Fibroblast of peridontal ligament (primary cell): ENCODE measurements around the gene S1PR5.
"Not testable (repeated sequence)": the region's sequence is repeated elsewhere in the genome, so short reads cannot be mapped to it uniquely, and the experiment has no call there.

Source experiments
- DNase-seq: peaks from one replicate; pipeline ENCODE4 v3.0.0-alpha.2; 2010; ENCODE audit errors: extremely low read depth

The S1PR5 gene, protein sequence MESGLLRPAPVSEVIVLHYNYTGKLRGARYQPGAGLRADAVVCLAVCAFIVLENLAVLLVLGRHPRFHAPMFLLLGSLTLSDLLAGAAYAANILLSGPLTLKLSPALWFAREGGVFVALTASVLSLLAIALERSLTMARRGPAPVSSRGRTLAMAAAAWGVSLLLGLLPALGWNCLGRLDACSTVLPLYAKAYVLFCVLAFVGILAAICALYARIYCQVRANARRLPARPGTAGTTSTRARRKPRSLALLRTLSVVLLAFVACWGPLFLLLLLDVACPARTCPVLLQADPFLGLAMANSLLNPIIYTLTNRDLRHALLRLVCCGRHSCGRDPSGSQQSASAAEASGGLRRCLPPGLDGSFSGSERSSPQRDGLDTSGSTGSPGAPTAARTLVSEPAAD

DNA sequence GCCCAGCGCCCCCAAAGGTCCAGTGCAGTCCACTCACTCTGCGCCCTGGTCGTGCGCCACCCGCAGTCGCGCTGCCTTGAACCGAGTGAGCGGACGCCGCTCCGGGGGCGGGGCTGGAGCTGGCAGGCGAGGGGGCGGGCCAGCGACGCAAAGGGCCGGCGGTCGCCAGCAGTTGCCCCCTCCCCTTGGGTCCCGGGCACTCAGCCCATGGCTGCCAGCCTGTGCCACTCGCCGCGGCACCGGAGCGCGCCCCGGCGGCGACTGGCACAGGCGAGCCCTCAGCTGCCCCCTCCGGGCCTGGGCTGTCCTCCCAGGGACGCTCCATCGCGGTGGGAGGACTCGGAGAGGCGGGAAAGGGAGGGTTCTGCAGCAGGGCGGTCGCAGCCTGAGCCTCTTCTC, at the start of gene S1PR5:
Gene S1PR5 (minus strand): TSS at position 87 of the 399 bp plus-strand sequence. CDS start 2,436 bp downstream, outside the sequence.
- no peak for DNase-seq

DNA sequence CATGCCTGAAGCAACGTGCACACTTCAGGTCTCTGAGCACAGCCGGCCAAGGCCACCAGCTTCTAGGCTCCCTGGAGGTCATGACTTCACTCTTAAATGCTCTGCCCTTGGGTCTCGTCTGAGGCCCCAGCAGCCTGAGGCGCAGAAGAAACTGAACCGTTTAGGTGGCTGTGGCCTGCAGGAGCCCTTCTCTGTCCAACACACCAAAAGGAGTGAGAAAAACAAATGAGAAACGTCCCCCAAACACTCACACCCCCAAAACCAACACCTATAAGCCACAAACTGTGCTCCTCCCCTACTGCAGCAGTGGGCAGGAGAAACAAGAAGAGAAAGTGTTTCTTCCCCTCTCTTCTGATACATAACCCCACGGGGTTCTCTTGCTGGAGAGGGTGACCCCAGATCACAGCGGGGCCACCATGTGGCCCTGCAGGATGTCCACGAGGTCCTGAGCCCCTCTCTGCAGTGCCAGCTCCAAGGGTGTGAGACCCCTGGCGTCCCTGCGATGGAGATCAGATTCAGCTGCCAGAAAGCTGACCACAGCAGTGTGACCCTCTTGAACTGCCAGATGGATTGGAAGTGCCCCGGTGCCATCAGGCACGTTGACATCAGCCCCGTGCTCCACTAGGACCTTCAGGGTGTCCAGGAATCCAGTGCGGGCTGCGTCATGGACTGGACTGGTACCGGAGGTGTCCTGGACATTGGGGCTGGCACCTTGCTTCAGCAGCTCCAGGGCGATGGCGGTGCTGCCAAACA, 49.6 kb upstream of the S1PR5 start:
- no peak for DNase-seq

DNA sequence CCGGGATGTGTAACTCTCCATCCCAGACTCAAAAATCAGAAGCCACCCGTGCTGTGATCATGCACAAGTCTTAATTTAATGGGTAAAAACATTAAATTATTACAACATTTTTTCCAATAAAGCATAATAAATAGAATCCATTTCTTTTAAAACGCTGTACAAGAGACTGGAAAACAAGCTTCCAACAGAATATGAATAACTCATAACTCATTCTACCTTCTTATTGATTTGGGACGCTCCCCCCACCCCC, 49.1 kb upstream of the S1PR5 start:
- DNase-seq = no peak

DNA sequence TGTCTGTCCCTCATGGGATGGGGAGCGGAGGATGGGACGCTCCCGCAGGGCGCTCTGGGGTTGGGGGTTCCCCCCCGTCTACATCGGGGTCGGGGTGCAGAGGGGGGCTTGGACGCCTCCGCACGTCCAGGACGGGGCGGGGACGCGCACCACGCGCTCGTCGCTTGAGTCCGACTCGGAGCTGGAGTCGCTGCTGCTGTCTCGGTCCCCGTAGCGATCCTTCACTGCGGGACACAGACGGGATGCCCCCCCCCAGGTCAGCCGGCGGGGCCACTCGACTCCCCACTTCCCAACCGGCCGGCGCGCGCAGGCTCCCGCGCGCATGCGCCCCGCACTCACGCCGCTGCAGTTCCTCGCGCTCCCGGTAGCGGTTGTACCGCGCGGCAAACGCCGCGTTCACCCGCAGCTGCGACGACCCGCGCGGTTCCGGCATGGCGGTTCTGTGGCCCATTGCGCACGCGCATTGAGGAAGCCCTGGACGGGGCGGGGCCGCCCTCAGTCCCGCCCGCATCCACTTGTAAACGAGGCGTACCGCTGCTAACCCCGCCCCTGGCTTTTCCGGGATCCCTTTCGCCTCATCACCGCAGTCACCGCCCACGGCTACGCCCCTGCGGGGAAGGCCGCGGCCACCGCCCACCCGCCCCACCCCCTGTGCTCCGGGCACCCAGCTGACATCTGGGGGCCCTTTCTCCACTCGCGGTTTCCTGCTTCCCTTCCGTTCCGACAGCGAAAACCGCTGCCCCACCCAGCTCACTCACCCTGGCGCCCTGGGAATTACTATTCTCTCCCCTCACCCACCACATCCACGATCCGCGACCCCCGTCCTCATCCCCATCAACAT, 48.5 kb upstream of the S1PR5 start, which contains the start of gene KRI1:
Gene KRI1 (minus strand): TSS at position 444 of the 841 bp plus-strand sequence. CDS start 11 bp downstream, at position 433.
- peak; percentile 96 for DNase-seq

DNA sequence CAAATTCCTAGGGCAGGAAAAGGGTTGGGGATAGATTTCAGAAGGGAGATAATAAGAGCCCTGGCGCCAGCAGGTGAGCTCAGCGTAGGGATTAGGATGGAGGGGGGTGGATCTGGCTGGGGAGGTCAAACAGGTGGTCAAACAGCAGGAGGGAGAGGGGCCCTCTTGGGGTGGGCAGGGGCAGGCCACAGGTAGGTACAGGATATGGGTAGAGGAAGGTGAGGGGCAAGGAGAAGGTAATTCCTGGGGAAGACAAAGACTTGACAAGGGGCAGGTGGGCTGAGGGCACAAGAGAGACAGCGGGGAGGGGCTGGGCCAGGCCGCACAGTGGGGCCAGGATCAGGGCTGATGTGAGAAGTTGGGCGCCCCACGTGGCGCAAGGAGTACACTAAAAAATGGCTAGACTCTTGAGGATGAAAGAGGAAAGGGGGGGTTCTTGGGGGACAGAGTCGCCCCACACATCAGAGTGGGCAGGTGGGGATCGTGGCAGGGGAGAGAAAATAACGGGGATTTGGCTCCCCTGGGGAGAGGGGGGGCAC, 47.9 kb upstream of the S1PR5 start:
- DNase-seq = no peak

DNA sequence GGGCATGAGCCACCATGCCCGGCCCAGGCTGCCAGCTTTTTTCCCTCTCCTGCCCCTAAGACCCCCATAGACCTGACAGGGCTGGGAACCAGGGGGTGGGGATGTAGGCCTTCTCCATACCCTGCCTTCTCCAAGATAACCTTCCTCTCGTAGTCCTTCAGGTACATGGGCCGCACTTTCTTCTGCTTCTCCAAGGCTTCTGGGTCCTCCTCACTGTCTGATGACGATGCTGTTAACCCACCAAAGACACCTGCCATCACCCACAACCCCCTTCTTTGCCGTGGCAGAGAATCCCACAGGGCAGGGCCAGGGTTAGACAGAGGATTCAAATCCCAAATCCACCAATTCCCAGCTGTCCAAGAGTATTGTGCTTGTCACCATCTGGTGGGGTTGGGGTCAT, 45.4 kb upstream of the S1PR5 start:
- DNase-seq = no peak

DNA sequence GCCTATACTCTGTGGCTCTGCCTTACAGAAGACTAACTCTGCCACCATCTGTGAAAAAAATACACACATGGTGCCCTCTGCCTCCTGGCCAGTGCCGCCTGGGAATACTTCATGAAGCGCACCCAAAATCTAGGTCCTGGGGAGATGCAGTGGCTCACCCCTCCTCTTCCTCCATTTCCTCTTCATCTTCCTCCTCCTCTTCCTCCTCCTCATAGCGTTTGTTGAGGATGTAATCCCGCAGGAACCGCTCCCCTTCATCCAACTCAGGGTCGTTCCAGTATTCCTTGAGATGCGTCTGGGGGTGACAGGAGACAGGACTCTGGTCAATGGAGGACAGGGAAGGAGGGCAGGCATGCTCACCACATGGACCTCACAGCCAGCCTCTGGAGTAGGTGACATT, 42.9 kb upstream of the S1PR5 start:
- DNase-seq = no peak

DNA sequence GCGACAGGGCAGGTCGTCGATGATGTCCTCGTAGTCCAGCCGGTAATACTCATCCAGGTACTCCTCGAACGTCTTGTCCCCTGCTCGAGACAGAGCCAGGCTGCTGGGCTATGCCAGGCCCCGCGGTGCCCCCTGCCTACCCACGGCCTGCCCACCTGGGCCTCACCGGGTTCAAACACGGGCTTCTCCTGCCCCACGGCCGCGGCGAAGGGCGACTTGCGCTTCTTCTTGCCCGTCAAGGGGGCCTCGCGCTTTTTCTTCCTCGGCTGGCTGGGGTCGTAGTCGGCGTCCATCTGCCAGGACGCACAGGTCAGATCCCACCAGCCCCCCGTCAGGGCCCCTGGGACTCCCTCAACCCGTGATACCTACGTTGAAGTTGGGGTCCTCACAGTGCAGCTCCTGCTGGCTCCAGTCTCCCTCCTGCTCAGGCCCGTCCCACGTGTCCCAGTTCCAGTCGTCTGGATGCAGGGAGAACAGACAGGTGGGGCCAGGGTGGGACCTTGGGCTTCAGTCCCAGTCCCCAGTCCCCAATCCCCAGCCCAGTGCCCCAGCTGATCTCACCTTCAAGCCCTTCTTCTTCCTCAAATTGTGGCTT, 40.5 kb upstream of the S1PR5 start:
- no peak for DNase-seq

DNA sequence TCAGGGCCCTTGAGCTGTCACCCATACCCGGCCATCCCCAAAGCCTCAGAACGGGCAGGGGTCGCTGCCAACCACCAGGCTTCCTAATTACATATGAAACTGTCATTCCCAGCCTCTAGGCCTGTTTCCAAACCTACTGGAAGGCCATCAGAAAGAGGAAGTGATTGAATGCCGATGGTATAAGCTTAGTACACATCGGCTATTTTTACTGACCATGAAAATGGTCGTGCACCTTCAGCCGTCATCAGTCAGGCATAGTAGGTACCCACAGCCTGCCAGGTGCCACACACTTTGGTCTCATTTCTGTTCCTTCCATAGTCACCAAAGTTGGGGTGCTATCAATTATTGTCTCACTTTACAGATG, 38.3 kb upstream of the S1PR5 start:
- no peak for DNase-seq

DNA sequence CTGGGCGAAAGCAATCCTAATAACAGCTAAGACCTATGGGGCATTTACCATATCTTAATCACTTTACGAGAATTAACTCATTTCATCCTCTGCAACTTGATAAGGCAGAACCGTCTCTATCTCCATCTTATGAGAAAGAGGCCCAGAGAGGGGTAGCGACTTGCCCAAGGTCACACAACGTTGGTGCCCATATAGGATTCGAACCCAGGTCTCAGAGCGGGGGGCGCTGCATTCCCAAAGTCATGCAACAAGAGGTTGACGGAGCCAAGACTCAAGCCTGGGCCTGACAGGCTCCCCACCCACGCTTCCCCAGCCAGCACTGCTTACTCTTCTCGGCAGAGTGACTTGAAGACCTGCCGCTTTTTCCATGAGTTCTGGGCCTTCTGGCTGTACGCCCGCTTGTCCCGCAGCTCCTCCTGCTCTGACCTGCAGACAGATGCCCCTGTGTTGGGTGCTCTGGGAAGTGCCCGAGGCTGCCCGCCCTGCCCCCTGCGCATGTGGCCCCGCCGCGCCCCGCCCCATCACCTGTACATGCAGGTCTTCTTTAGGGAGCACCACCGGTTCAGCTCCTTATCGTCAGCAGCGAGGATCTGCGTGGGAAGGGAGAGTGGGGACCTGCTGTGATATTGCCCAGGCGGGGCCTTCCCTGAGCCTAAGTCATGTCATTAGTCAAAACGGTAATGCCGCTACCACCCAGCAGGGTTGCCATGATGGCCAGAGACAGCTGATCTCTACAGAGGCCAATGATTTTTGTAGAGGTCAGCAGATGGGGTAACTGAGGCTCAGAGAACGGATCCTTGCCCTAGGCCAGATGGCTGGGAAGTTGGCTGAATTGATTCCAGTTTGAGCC, 37.7 kb upstream of the S1PR5 start:
- DNase-seq = no peak

DNA sequence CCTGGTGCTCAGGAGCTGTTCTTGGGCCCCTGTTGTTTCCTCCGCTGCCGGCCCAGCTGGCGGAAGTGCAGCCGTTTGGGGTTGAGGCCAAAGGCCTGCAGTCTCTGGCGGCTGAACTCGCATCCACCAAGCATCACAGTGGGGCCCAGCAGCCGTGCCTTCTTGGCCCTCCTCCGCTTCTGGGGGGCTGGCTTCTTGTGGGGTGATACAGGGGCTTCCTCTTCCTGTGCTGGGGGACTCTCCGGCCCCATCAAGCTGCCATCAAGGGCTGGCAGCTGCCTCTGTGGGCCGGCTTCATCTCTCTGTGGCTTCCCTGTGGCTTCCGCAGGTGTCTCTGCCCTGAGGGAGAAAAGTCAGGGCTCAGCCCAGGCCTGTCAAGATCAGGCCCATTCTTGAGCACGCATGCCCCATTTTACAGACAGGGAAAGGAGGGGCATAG, 36.7 kb upstream of the S1PR5 start:
- DNase-seq = no peak

DNA sequence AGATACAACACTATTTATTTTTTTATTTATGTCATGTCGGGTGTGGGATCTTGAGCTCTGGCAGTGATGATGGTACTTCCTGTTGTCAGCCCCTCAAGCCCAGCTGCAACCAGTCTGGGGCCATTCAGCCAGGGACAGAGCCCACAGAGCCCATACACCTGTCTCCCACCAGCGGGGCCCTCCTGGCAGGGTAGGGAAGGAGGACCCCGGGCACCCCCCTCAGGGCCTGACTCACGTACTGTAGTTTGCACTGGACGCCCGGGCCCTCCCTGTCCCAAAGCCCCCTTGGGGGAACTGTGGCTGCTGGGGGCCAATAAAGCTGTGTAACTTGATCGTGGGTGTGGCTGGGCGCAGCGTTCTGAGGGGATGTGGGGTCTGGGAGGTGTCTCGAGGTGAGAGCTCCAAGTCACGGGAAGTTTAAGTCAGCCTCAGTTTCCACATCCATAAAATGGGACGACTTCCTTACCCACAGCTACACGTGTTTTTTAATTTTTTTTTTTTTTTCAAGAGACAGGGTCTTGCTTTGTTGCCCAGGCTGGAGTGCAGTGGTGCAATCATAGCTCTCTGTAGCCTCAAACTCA, 35.9 kb upstream of the S1PR5 start:
- no peak for DNase-seq

DNA sequence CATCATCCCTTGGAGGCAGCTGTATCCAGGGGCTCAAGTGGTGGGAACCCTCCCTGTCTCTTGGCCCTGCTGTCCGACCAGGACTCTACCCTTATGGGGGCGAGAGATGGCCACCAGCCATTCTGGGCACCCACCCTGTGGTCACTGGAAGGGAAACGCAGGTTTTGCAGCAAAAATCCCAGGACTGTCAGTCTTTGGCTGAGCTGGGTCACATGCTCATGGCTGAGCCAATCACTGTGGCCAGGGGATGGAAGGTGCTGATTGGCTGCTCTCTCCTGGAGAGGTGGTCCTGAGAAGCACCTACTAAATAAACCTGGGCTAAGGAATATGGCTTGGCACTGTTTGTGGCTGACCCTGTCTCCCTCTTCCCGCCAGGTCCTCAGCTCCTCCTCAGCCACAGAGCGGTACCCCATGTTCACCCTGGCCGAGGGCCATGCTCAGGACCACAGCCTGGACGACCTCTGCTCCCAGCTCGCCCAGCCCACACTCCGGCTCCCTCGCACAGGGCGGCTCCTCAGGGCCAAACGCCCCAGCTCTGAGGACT, 35.3 kb upstream of the S1PR5 start:
- DNase-seq = no peak

DNA sequence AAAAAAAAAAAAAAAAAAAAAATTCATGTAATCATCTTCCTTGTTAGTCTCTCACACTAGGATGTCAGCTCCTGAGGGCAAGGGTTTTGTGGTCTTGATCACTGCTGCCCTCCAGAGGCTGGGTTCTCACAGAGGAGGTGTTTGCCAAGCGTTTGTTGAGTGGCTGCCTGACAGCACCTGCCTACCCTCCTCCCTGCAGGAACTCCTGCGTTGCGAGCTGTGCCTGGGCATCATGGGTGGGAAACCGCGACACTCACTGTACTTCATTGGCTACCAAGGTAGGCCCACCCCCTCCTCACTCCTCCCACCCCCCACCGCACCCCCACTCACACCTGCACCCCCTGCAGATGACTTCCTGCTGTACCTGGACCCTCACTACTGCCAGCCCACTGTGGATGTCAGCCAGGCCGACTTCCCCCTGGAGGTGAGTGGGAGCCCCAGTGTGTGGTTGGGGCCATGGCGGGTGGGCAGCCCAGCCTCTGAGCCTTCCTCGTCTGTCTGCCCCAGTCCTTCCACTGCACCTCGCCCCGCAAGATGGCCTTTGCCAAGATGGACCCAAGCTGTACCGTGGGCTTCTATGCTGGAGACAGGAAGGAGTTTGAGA, 34.6 kb upstream of the S1PR5 start:
- DNase-seq = no peak

DNA sequence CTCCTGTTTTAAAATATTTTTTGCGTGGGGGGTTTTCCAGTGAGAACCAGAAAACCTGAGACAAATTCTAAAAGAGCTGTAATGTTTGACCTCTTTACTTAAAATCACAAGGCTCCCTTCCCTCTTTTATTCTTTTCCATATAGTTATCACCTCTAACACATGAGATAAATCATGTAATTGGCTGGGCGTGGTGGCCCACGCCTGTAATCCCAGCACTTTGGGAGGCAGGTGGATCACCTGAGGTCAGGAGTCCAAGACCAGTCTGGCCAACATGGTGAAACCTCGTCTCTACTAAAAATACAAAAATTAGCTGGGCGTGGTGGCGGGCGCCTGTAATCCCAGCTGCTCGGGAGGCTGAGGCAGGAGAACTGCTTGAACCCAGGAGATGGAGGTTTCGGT, 33.8 kb upstream of the S1PR5 start:
- DNase-seq = not testable (repeated sequence)

DNA sequence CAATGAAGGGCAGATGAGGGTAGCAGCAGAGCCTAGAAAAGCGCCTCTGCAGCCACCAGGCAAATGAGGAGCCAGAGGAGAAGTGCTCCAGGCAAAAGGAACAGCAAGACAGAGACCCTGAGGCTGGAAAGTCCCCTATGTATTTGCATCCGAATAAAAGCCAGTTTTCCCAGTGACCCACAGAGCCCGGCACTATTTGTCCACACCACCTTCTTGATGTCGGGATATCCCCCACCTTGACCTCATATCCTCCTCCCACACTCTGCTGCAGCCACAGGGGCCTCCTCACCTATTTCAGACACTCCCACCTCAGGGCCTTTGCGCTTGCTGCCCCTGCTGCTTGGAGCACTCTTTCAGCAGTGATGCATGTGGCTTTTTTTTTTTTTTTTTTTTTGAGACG, 33.1 kb upstream of the S1PR5 start:
- no peak for DNase-seq

DNA sequence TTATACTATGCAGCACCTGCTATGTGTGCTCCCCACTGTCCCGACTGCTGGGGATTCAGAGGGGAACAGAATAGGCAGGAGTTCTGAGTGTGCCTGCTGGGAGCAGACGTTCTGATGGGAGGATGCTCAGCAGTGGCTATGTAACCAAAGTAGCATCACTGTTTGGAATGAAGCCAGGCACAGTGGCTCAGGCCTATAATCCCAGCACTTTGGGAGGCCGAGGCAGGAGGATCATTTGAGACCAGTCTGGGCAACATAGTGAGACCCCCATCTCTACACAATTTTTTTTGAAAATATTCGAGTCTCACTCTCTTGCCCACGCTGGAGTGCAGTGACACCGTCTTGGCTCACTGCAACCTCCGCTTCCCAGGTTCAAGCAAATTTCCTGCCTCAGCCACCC, 32.5 kb upstream of the S1PR5 start:
- no peak for DNase-seq

DNA sequence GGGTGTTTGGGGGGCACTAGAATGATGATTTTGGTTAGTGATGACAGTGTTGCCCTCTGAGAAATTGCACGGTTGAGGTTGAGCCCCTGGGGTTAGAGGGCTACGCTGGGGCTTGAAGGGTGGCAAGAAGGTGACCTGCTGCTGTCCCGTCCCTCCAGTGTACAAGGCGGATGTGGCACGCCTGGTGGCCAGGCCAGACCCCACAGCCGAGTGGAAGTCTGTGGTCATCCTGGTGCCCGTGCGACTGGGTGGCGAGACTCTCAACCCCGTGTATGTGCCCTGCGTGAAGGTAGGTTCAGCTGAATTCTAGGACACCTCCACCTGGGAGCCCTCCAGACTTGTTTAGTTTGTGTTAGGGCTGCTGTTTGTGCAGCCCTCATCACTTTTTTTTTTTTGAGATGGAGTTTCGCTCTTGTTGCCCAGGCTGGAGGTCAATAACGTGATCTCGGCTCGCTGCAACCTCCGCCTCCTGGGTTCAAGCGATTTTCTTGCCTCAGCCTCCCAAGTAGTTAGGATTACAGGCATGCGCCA, 31.6 kb upstream of the S1PR5 start:
- DNase-seq = no peak

DNA sequence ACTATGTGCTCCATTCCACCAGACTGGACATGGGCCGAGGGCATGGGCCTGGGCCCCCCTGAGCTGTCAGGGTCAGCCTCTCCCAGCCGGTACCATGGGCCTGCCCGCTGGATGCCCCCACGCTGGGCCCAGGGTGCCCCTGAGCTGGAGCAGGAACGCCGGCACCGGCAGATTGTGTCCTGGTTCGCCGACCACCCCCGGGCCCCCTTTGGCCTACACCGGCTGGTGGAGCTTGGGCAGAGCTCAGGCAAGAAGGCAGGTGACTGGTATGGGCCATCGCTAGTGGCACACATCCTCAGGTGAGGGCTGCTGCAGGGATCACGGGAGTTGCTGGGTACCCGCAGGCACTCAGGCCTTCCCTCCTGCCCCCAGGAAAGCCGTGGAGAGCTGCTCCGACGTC, 29.6 kb upstream of the S1PR5 start:
- no peak for DNase-seq
